Progenitor cell of endocrine pancreas (in vitro differentiated cells): Measurements from ENCODE around the gene CAV2. TPM values are rescaled to one million over a fixed set of nuclear protein-coding genes. Genes with fewer than 3 reads are reported as not detected.

Experiments
- DNase-seq: peaks from one replicate; pipeline ENCODE4 v3.0.0; 2021; ENCODE audit warnings: low spot score; ENCODE audit not compliant: unreplicated experiment
- H3K27ac Mint-ChIP-seq: 2 replicates; pipeline ENCODE4 v1.8.0; 2021; ENCODE audit warnings: mild to moderate bottlenecking, moderate library complexity, mixed read lengths
- H3K27me3 Mint-ChIP-seq: 2 replicates; pipeline ENCODE4 v1.8.0; 2021; ENCODE audit warnings: mixed read lengths
- H3K36me3 Mint-ChIP-seq: 2 replicates; pipeline ENCODE4 v1.8.0; 2022; ENCODE audit warnings: mixed read lengths; ENCODE audit not compliant: insufficient read depth
- H3K4me1 Mint-ChIP-seq: 2 replicates; pipeline ENCODE4 v1.8.0; 2021; ENCODE audit warnings: low read depth, mixed read lengths
- H3K4me3 Mint-ChIP-seq: 2 replicates; pipeline ENCODE4 v1.8.0; 2021; ENCODE audit warnings: low read depth, mild to moderate bottlenecking, moderate library complexity, mixed read lengths
- H3K9me3 Mint-ChIP-seq: 2 replicates; pipeline ENCODE4 v1.8.0; 2021; ENCODE audit warnings: low read depth, mixed read lengths
- CTCF ChIP-seq: fragments of 200-600 bp; sonication (generic); IDR thresholded peaks from one replicate; pipeline ENCODE4 v1.5.0; 2021; ENCODE audit warnings: antibody characterized with exemption, mild to moderate bottlenecking; ENCODE audit not compliant: unreplicated experiment
- total RNA-seq: library from RNA; stranded (reverse); gene quantifications from 2 replicates; pipeline ENCODE4 v1.2.1, GENCODE V29; 2021

The CAV2 gene
- total RNA-seq, 1 donor from 2014 or later: 9.4 TPM

GRCh38 chr7:116510795-116511194 is 11.3 kb downstream of the CAV2 start:
- Mint-ChIP-seq H3K4me3 (no peak overlapping the region), H3K36me3 (peaks cover 4% of the 10 kb centered on the region), H3K27me3 (peaks cover 5% of the 10 kb centered on the region), H3K9me3 (no peaks in the 10 kb centered on the region), H3K4me1 (peaks cover 15% of the 10 kb centered on the region), H3K27ac (no peak overlapping the region)
- TF ChIP-seq CTCF: no peak
- no peak for DNase-seq

- no peak overlapping the region for H3K27ac Mint-ChIP-seq
- no peak for TF ChIP-seq CTCF
- H3K9me3 Mint-ChIP-seq: no peaks in the 10 kb centered on the region
- peaks cover 15% of the 10 kb centered on the region for H3K4me1 Mint-ChIP-seq
- H3K27me3 Mint-ChIP-seq: peaks cover 5% of the 10 kb centered on the region
- peaks cover 3% of the 10 kb centered on the region for H3K36me3 Mint-ChIP-seq
- DNase-seq: no peak
- H3K4me3 Mint-ChIP-seq: no peak overlapping the region
Measured at GRCh38 chr7:116511552-116512519, 12.3 kb downstream of the CAV2 start.

GRCh38 chr7:116512520-116513188 is 13.1 kb downstream of the CAV2 start:
- Mint-ChIP-seq H3K4me1 (peaks cover 15% of the 10 kb centered on the region), H3K27ac (no peak overlapping the region), H3K27me3 (peaks cover 5% of the 10 kb centered on the region), H3K9me3 (no peaks in the 10 kb centered on the region), H3K4me3 (no peak overlapping the region), H3K36me3 (no peaks in the 10 kb centered on the region)
- no peak for DNase-seq
- no peak for TF ChIP-seq CTCF

GRCh38 chr7:116515584-116515983 is 16.0 kb downstream of the CAV2 start:
- Mint-ChIP-seq H3K27me3 (peaks cover 8% of the 10 kb centered on the region), H3K4me1 (peaks cover 15% of the 10 kb centered on the region), H3K4me3 (no peak overlapping the region), H3K27ac (no peak overlapping the region), H3K36me3 (no peaks in the 10 kb centered on the region), H3K9me3 (no peaks in the 10 kb centered on the region)
- DNase-seq: no peak
- TF ChIP-seq CTCF: no peak

- H3K4me3 Mint-ChIP-seq: no peak overlapping the region
- no peak overlapping the region for H3K27ac Mint-ChIP-seq
- no peaks in the 10 kb centered on the region for H3K9me3 Mint-ChIP-seq
- no peak for DNase-seq
- H3K27me3 Mint-ChIP-seq: peaks cover 10% of the 10 kb centered on the region
- no peak for TF ChIP-seq CTCF
- H3K36me3 Mint-ChIP-seq: no peaks in the 10 kb centered on the region
- H3K4me1 Mint-ChIP-seq: peaks cover 8% of the 10 kb centered on the region
Measured at GRCh38 chr7:116516324-116516723, 16.8 kb downstream of the CAV2 start.
